Coronary artery (tissue), 2 donors: ENCODE results near the gene ITGB1BP1.

Experiments used
- DNase-seq: peaks from one replicate; pipeline ENCODE4 v3.0.0-alpha.2; 2017; ENCODE audit warnings: low spot score
- H3K27ac ChIP-seq, 2 donors: fragments of 200-600 bp; sonication (generic); one replicate each; pipeline ENCODE4 v1.5.1; 2016 to 2019
- H3K4me3 ChIP-seq: fragments of 200-600 bp; sonication (generic); 2 replicates; pipeline ENCODE4 v1.5.1; 2016; ENCODE audit warnings: mild to moderate bottlenecking, moderate library complexity
- TF ChIP-seq, protein P1 (sequence below): fragments of 200-600 bp; sonication (generic); IDR thresholded peaks from one replicate; pipeline ENCODE4 v1.5.1; 2019; ENCODE audit warnings: antibody characterized with exemption

Gene ITGB1BP1

DNA sequence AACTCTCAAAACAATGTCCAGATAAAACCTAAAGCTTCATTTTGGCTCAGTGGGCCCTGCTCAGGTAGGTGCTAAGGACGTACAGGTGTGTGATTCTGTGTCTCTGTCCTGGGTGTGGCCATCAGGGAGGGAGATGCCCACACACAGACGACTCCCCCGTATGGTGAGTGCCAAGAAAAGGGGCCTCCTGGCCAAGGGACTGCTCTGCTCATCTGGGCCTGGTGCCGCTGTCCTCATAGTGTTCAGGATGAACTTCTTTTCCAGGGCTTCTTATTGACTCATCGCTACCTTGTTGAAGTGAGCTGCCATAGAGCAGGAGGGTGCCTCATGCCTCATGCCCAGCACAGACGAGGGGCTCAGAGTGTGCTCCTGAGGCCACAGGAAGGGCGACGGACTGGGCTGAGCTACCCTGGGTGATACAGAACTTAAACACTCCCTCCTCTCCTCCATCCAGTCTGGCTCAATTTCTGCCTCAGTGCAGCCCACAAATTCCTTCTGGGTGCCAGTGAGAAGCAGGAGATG, 57.8 kb downstream of the ITGB1BP1 start:
- Histone ChIP-seq H3K4me3 (no peak overlapping the region), H3K27ac (peak overlapping the region in 1 of 2 donors; percentile 40)
- DNase-seq: no peak
- TF ChIP-seq, protein P1, sequence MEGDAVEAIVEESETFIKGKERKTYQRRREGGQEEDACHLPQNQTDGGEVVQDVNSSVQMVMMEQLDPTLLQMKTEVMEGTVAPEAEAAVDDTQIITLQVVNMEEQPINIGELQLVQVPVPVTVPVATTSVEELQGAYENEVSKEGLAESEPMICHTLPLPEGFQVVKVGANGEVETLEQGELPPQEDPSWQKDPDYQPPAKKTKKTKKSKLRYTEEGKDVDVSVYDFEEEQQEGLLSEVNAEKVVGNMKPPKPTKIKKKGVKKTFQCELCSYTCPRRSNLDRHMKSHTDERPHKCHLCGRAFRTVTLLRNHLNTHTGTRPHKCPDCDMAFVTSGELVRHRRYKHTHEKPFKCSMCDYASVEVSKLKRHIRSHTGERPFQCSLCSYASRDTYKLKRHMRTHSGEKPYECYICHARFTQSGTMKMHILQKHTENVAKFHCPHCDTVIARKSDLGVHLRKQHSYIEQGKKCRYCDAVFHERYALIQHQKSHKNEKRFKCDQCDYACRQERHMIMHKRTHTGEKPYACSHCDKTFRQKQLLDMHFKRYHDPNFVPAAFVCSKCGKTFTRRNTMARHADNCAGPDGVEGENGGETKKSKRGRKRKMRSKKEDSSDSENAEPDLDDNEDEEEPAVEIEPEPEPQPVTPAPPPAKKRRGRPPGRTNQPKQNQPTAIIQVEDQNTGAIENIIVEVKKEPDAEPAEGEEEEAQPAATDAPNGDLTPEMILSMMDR: no peak

DNA sequence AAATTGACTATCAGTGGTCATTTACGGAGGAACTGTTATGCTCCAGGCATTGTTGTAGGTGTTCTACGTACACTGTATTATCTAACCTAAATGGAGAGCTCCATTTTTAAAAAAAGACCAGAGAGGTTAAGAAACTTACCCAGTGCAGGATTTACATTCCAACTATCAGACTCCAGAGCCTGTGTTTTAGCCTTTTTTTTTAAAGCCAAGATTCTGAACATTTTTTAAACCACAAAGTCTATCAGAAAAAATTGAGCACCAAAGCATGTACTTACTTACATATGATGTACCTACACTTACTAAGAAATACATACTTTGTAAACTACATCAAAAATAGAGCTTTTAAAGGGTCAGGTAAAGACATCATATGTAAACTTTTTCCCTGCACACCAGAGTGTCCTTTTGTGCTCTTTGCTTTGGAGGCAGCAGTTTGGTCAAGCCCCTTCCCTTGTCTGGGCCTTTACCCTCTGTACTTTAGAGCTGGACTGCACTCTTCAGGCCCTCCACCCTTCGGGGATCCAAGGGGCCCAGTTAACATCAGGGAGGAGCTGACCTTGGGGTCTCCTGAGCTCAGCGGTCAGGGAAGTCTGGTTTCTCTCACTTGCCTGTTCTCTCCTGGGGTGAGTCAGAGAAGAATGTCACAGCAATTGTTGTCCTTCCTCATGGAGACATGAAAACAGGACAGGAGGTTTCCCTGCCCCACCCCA, 58.4 kb downstream of the ITGB1BP1 start:
- TF ChIP-seq, protein P1: no peak
- Histone ChIP-seq H3K27ac (peak overlapping the region in 1 of 2 donors; percentile 40), H3K4me3 (no peak overlapping the region)
- no peak for DNase-seq

DNA sequence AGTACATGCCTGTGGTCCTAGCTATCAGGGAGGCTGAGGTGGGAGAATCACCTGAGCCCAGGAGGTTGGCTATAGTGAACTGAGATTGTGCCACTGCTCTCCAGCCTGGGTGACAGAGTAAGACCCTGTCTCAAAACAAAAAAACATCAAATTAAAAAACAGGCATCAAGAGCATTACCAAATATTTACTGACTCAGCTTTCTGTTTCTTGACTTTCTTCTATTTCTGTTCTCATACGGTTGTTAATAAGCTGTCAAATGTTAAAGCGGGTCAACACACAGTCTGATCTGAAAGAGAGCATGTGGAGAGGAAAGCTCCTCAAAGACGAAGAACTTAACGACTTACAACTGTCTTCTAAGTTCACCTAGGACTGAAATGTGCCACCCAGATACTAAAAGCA, 59.0 kb downstream of the ITGB1BP1 start:
- DNase-seq: no peak
- no peak overlapping the region for H3K4me3 ChIP-seq
- no peak overlapping the region for H3K27ac ChIP-seq
- TF ChIP-seq, protein P1: no peak

DNA sequence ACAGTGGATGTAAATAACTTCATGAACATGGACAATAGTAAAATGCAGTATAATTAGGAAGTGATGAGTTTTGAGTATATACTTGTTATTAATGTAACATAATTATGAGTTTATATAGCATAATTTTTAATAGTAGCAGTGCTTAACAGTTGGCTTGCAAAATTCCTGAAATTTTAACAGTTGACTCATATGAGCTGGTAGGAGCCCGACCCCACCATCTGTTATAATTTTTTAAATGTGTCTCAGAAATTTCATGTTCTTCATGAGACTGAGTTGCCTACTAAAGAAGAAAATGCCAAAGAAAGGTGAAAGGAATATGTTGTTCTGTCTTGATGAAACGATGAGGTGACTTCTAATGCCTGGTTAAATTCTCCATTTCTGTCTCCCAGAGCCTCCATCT, 62.6 kb downstream of the ITGB1BP1 start:
- no peak overlapping the region for H3K4me3 ChIP-seq
- H3K27ac ChIP-seq: no peak overlapping the region
- no peak for DNase-seq
- TF ChIP-seq, protein P1: no peak

DNA sequence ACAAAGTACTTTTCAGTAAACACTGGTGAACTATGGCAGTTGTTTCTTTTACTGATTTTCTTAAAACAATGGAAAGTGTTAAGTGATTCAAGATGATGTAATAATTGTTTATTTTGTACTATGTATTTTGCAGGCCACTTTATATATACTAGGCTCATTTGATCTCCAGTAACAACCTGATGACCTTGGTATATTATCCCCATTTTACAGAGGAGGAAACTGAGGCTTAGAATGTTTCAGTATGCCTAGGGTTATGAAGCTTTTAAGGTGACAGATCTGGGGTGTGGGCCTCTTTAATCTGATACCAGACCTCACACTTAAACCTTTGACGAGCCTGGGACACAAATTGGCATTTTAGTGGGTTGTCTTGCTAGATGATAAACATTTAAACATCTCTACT, 63.2 kb downstream of the ITGB1BP1 start:
- TF ChIP-seq, protein P1: no peak
- Histone ChIP-seq H3K27ac (no peak overlapping the region), H3K4me3 (no peak overlapping the region)
- no peak for DNase-seq

DNA sequence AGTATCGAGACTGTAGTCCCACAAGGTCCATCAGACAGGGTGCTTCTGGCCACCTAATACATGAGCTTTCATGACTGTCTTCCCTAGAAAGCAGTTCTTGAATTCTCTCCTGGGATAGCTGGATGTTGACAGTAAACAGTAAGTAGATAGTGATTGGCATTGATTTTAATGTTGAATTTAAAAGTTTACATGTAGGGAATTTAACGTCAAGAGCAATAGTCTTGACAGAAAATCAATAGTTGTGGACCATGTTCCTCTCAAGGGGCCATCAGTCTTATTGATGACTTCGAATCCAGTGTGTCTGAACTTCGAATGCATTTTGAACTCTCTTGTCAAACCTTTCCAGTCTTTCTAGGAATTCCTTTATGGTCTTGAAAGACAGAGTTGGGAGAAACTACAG, 63.9 kb downstream of the ITGB1BP1 start:
- no peak for DNase-seq
- no peak overlapping the region for H3K4me3 ChIP-seq
- no peak overlapping the region for H3K27ac ChIP-seq
- TF ChIP-seq, protein P1: no peak

DNA sequence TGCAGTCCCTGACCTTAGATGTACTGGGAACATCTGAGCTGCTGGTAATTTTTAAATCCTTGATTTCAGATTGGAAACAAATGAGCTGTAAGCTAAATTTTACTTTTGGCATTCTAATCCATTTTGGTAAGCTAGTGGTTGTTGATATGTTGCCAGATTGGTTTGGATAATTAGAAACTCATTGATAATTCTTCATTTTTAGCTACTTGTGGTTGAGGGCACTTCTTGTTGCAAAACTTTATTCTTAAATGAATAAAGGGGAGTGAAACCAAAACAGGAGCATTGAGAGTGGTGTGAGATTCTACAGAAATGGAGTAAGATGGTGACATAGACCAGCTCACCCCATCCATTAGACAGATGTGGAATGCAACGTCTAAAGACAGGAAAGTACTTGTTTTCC, 64.5 kb downstream of the ITGB1BP1 start:
- DNase-seq: no peak
- H3K27ac ChIP-seq: no peak overlapping the region
- H3K4me3 ChIP-seq: no peak overlapping the region
- TF ChIP-seq, protein P1: no peak
